H1 (cell line): ENCODE results near the gene FKBP6. TPM values are rescaled to one million over a fixed set of nuclear protein-coding genes. Genes with fewer than 3 reads are reported as not detected.

Experiments
- CTCF ChIA-PET: fragments of 300-600 bp; sonication (Branson Sonifier 250); formaldehyde crosslinking; loops from one replicate; lab custom pipeline; 2021; ENCODE audit not compliant: partially characterized antibody; lab: Charles Lee
- POLR2A ChIA-PET: fragments of 300-600 bp; sonication (Branson Sonifier 250); formaldehyde crosslinking; loops from one replicate; lab custom pipeline; 2021; ENCODE audit warnings: inconsistent platforms; ENCODE audit not compliant: partially characterized antibody; lab: Charles Lee
- DNase-seq, 2 experiments: peaks; one replicate each; pipeline versions ENCODE4 v3.0.0 to v3.0.0-alpha.2; 2010 to 2022; ENCODE audit warnings: low spot score in 2 of 2, low read depth in 1 of 2, mixed read lengths in 1 of 2
- FAIRE-seq: peaks from 2 replicates; lab custom pipeline; 2011; peaks lifted over from hg19 to GRCh38; lab: Jason Lieb, UNC
- H2AFZ ChIP-seq: 2 replicates; pipeline ENCODE4 v1.8.1; 2012; ENCODE audit warnings: low read length, inconsistent platforms
- H2AK5ac ChIP-seq: 2 replicates; pipeline ENCODE4 v1.6.1; 2013; ENCODE audit warnings: low read depth, low read length
- H2BK120ac ChIP-seq: replicated peaks from 2 replicates; pipeline ENCODE3; 2013; ENCODE audit warnings: low read depth, low read length, inconsistent platforms
- H2BK12ac ChIP-seq: 2 replicates; pipeline ENCODE4 v1.6.1; 2013; ENCODE audit warnings: low read depth, low read length
- H2BK15ac ChIP-seq: 2 replicates; pipeline ENCODE4 v1.6.1; 2013; ENCODE audit warnings: low read length
- H2BK20ac ChIP-seq: 2 replicates; pipeline ENCODE4 v1.6.1; 2013; ENCODE audit warnings: low read length
- H2BK5ac ChIP-seq: 2 replicates; pipeline ENCODE4 v1.6.1; 2013; ENCODE audit warnings: low read depth, low read length
- H3K14ac ChIP-seq: 2 replicates; pipeline ENCODE4 v1.6.1; 2013; ENCODE audit warnings: inconsistent platforms; ENCODE audit not compliant: insufficient read length
- H3K18ac ChIP-seq: 2 replicates; pipeline ENCODE4 v1.6.1; 2013; ENCODE audit warnings: low read length; ENCODE audit errors: extremely low read depth
- H3K23ac ChIP-seq: 2 replicates; pipeline ENCODE4 v1.6.1; 2013; ENCODE audit warnings: inconsistent platforms; ENCODE audit not compliant: insufficient read length
- H3K23me2 ChIP-seq: 2 replicates; pipeline ENCODE4 v1.6.1; 2013; ENCODE audit warnings: low read depth, low read length
- H3K27ac ChIP-seq: 2 replicates; pipeline ENCODE4 v1.6.1; 2011; ENCODE audit warnings: low read depth, low read length, inconsistent platforms
- H3K27me3 ChIP-seq, 4 experiments: replicated peaks in 1 of 4; 1 replicate in 1 of 4; 2 replicates in 3 of 4; pipeline versions ENCODE4 v1.6.1 to v1.8.1; 2011 to 2013; ENCODE audit warnings: low read length in 3 of 4, mild to moderate bottlenecking in 3 of 4, inconsistent platforms in 2 of 4, mixed read lengths in 2 of 4, moderate library complexity in 1 of 4; ENCODE audit not compliant: control insufficient read depth in 3 of 4, insufficient read depth in 3 of 4; ENCODE audit errors: extremely low read depth in 1 of 4
- H3K36me3 ChIP-seq, 4 experiments: 2 replicates each; pipeline versions ENCODE4 v1.6.1 to v1.8.1; 2011 to 2013; ENCODE audit warnings: mild to moderate bottlenecking in 4 of 4, low read length in 3 of 4, moderate library complexity in 2 of 4, control low read depth in 1 of 4, inconsistent platforms in 1 of 4; ENCODE audit not compliant: insufficient read depth in 4 of 4, control insufficient read depth in 2 of 4
- H3K4ac ChIP-seq: replicated peaks from 2 replicates; pipeline ENCODE3; 2013; ENCODE audit warnings: low read length, low read depth, mixed read lengths, inconsistent platforms; ENCODE audit not compliant: insufficient read length
- H3K4me1 ChIP-seq, 4 experiments: replicated peaks in 1 of 4; 1 replicate in 1 of 4; 2 replicates in 3 of 4; pipeline versions ENCODE4 v1.6.1 to v1.8.1; 2011 to 2013; ENCODE audit warnings: low read length in 3 of 4, inconsistent platforms in 2 of 4, mixed read lengths in 1 of 4; ENCODE audit not compliant: insufficient read depth in 4 of 4, control insufficient read depth in 3 of 4
- H3K4me2 ChIP-seq, 2 experiments: 2 replicates each; pipeline versions ENCODE4 v1.6.1 to v1.8.1; 2011 to 2013; ENCODE audit warnings: low read depth in 2 of 2, low read length in 2 of 2, control low read depth in 1 of 2, inconsistent platforms in 1 of 2, mild to moderate bottlenecking in 1 of 2; ENCODE audit not compliant: insufficient read depth in 1 of 2
- H3K4me3 ChIP-seq, 4 experiments: fragments of 200-600, 300-600 bp in 1 of 4; sonication (generic), shearing (Covaris generic), sonication (Bioruptor Twin) in 1 of 4; 2 replicates each; pipeline versions ENCODE4 v1.5.1 to v1.8.1; 2011 to 2016; ENCODE audit warnings: low read length in 4 of 4, low read depth in 3 of 4, control low read depth in 2 of 4, inconsistent platforms in 2 of 4, mild to moderate bottlenecking in 2 of 4, mixed read lengths in 1 of 4, moderate library complexity in 1 of 4; ENCODE audit not compliant: insufficient read depth in 2 of 4; ENCODE audit errors: extremely low read depth in 1 of 4
- H3K56ac ChIP-seq: replicated peaks from 2 replicates; pipeline ENCODE3; 2013; ENCODE audit warnings: low read depth, mild to moderate bottlenecking, mixed read lengths, low read length, inconsistent platforms; ENCODE audit not compliant: insufficient read length
- H3K79me1 ChIP-seq: 2 replicates; pipeline ENCODE4 v1.6.1; 2013; ENCODE audit warnings: low read depth, low read length, control low read depth
- H3K79me2 ChIP-seq, 2 experiments: 2 replicates each; pipeline versions ENCODE4 v1.6.1 to v1.8.1; 2012 to 2013; ENCODE audit warnings: low read length in 2 of 2, mild to moderate bottlenecking in 2 of 2, inconsistent platforms in 1 of 2; ENCODE audit not compliant: insufficient read depth in 2 of 2, control insufficient read depth in 1 of 2
- H3K9ac ChIP-seq, 4 experiments: replicated peaks in 1 of 4; 1 replicate in 1 of 4; 2 replicates in 3 of 4; pipeline versions ENCODE4 v1.6.1 to v1.8.1; 2011 to 2013; ENCODE audit warnings: low read depth in 3 of 4, low read length in 3 of 4, control low read depth in 2 of 4, mild to moderate bottlenecking in 2 of 4, moderate library complexity in 2 of 4, inconsistent platforms in 1 of 4; ENCODE audit errors: extremely low read depth in 1 of 4
- H3K9me3 ChIP-seq, 2 experiments: 2 replicates each; pipeline versions ENCODE4 v1.6.1 to v1.8.1; 2012 to 2013; ENCODE audit warnings: mild to moderate bottlenecking in 2 of 2, moderate library complexity in 2 of 2, control low read depth in 1 of 2, inconsistent platforms in 1 of 2, low read depth in 1 of 2, low read length in 1 of 2, mixed read lengths in 1 of 2; ENCODE audit not compliant: insufficient read depth in 2 of 2
- H4K20me1 ChIP-seq, 2 experiments: replicated peaks in 1 of 2; 2 replicates each; pipeline versions ENCODE3 to v1.8.1; 2011 to 2013; ENCODE audit warnings: inconsistent platforms in 2 of 2, low read length in 2 of 2, mild to moderate bottlenecking in 1 of 2; ENCODE audit not compliant: insufficient read depth in 2 of 2, control insufficient read depth in 1 of 2
- H4K5ac ChIP-seq: 2 replicates; pipeline ENCODE4 v1.6.1; 2013; ENCODE audit warnings: low read length, low read depth, mixed read lengths, inconsistent platforms; ENCODE audit not compliant: insufficient read length
- H4K8ac ChIP-seq: 2 replicates; pipeline ENCODE4 v1.8.0; 2013; ENCODE audit warnings: mild to moderate bottlenecking, moderate library complexity, low read length, inconsistent platforms; ENCODE audit not compliant: insufficient read depth; ENCODE audit errors: extremely low read depth
- H4K91ac ChIP-seq: replicated peaks from 2 replicates; pipeline ENCODE3; 2013; ENCODE audit warnings: low read length, mixed read lengths, inconsistent platforms; ENCODE audit not compliant: insufficient read length
- BCL11A ChIP-seq, 2 experiments: IDR thresholded peaks; one replicate each; pipeline ENCODE4 v1.6.1; 2011; ENCODE audit warnings: low read depth in 2 of 2, low read length in 2 of 2, mild to moderate bottlenecking in 2 of 2
- CBX8 ChIP-seq: fragments of 300-800, 300-1000 bp; sonication (generic); IDR thresholded peaks from 2 replicates; pipeline ENCODE4 v1.7.1; 2016; ENCODE audit warnings: low read depth, low read length, borderline replicate concordance
- CEBPB ChIP-seq: IDR thresholded peaks from 2 replicates; pipeline ENCODE4 v1.6.1; 2012; ENCODE audit warnings: low read depth, low read length
- CTBP2 ChIP-seq: IDR thresholded peaks from 2 replicates; pipeline ENCODE4 v1.7.0; 2011; ENCODE audit warnings: borderline replicate concordance, mild to moderate bottlenecking, moderate library complexity, mixed read lengths, low read length; ENCODE audit not compliant: insufficient read depth, insufficient read length
- HDAC6 ChIP-seq: IDR thresholded peaks from one replicate; pipeline ENCODE4 v1.7.1; 2012; ENCODE audit warnings: low read depth, mild to moderate bottlenecking, inconsistent platforms, low read length, moderate library complexity
- MAFK ChIP-seq: IDR thresholded peaks from 2 replicates; pipeline ENCODE4 v1.6.1; 2012; ENCODE audit warnings: low read depth, mild to moderate bottlenecking, improper control_type of control experiment, low read length
- NANOG ChIP-seq: IDR thresholded peaks from 2 replicates; pipeline ENCODE4 v1.6.1; 2011; ENCODE audit warnings: low read length, low read depth, mild to moderate bottlenecking, inconsistent platforms; ENCODE audit not compliant: insufficient read depth, poor library complexity, severe bottlenecking
- POU5F1 ChIP-seq: IDR thresholded peaks from 2 replicates; pipeline ENCODE4 v1.6.1; 2011; ENCODE audit warnings: low read depth, mild to moderate bottlenecking, low read length, moderate library complexity
- SIRT6 ChIP-seq: IDR thresholded peaks from one replicate; pipeline ENCODE4 v1.7.1; 2012; ENCODE audit warnings: low read length, inconsistent platforms
- SIX5 ChIP-seq: IDR thresholded peaks from 2 replicates; pipeline ENCODE4 v1.6.1; 2011; ENCODE audit warnings: mild to moderate bottlenecking, low read depth, low read length
- SP1 ChIP-seq: IDR thresholded peaks from 2 replicates; pipeline ENCODE4 v1.6.1; 2011; ENCODE audit warnings: low read depth, low read length
- TAF7 ChIP-seq: optimal IDR thresholded peaks from 2 replicates; pipeline ENCODE3; 2011; ENCODE audit warnings: low read depth, mild to moderate bottlenecking, inconsistent platforms, low read length, moderate library complexity, borderline replicate concordance
- TBP ChIP-seq: IDR thresholded peaks from 2 replicates; pipeline ENCODE4 v1.6.1; 2011; ENCODE audit warnings: low read depth, low read length, improper control_type of control experiment
- TCF12 ChIP-seq: IDR thresholded peaks from 2 replicates; pipeline ENCODE4 v1.6.1; 2011; ENCODE audit warnings: low read depth, mild to moderate bottlenecking, low read length
- WGBS, 2 experiments: shearing (Covaris generic) in 1 of 2; methylation state at CpG; one replicate each; pipeline versions ENCODE4 v1.1.6 to v1.1.7; 2013 to 2015; ENCODE audit warnings: low lambda C conversion rate in 2 of 2, mixed read lengths in 2 of 2, inconsistent platforms in 1 of 2, low coverage in 1 of 2, missing lambda C conversion rate in 1 of 2; ENCODE audit not compliant: insufficient replicate concordance in 2 of 2, insufficient coverage in 1 of 2, insufficient read length in 1 of 2; ENCODE audit errors: extremely low coverage in 1 of 2, missing lambda C conversion rate in 1 of 2; 5-methylcytosine and 5-hydroxymethylcytosine counted together
- polyA plus RNA-seq, 7 experiments: library from polyadenylated mRNA; depleted of rRNA in 3 of 7; stranded (reverse) in 5 of 7; unstranded in 2 of 7; fragments of >200 nt in 5 of 7; fragments of 200-250 nt in 2 of 7; gene quantifications; 1 replicate in 5 of 7; 2 replicates in 1 of 7; 4 replicates in 1 of 7; pipeline versions ENCODE4 v1.2.1 to v1.2.3, GENCODE V29; 2011 to 2013; ENCODE audit warnings: missing spikeins in 2 of 7, mixed read lengths in 2 of 7
- total RNA-seq: library from RNA; stranded (reverse); fragmentation: NEBNext Ultra II Directional; extraction: Animal tissue kit (Norgen Biotek cat#: 25700); gene quantifications from 2 replicates; pipeline ENCODE4 v1.2.1, GENCODE V29; 2021

The FKBP6 gene
- total and polyA plus RNA-seq, 2 of the 8 experiments (the other 6 are each of a cell fraction or from before 2014, with no cell fraction given) = 0.14 to 0.19 TPM

- no peaks in the 10 kb centered on the region; a peak in 2 of 7 replicates for H3K27me3 ChIP-seq
- no peak overlapping the region for H2BK5ac ChIP-seq
- H3K36me3 ChIP-seq = no peaks in the 10 kb centered on the region
- H3K18ac ChIP-seq = no peak overlapping the region
- FAIRE-seq (no peak), DNase-seq (no peak)
- H3K23me2 ChIP-seq = no peaks in the 10 kb centered on the region
- ChIA-PET POLR2A (interaction anchor here (0.6 kb wide), 1 partner anchor 433 kb away, joined by 3 read pairs; no protein-coding TSS in a partner anchor), CTCF (interaction anchor here (0.7 to 0.8 kb wide), 2 partner anchors 37 to 68 kb away, joined by 4 read pairs; no protein-coding TSS in a partner anchor)
- H2BK120ac ChIP-seq = no peak overlapping the region
- H3K27ac ChIP-seq = no peak overlapping the region
- H2BK15ac ChIP-seq = no peak overlapping the region
- no peaks in the 10 kb centered on the region for H3K79me1 ChIP-seq
- H2AK5ac ChIP-seq = no peak overlapping the region
- no peak overlapping the region for H4K8ac ChIP-seq
- H2AFZ ChIP-seq = no peak overlapping the region
- H3K9ac ChIP-seq = no peak overlapping the region
- no peak overlapping the region for H4K91ac ChIP-seq
- H3K14ac ChIP-seq = no peak overlapping the region
- H3K4me1 ChIP-seq = no peaks in the 10 kb centered on the region
- no peaks in the 10 kb centered on the region for H4K20me1 ChIP-seq
- H3K4ac ChIP-seq = no peak overlapping the region
- no peak overlapping the region for H3K4me3 ChIP-seq
- no peak overlapping the region for H4K5ac ChIP-seq
- H3K79me2 ChIP-seq = no peaks in the 10 kb centered on the region
- no peak overlapping the region for H3K4me2 ChIP-seq
- no peak overlapping the region for H3K23ac ChIP-seq
- H2BK12ac ChIP-seq = no peak overlapping the region
- 79% methylated on average over 2 of the region's 2 CpGs; no CpG with 5 or more reads in 1 of the 2 experiments for whole genome bisulfite sequencing, 2 experiments
- TF ChIP-seq CEBPB (no peak), MAFK (no peak), SIX5 (no peak), CBX8 (no peak), TAF7 (no peak), POU5F1 (no peak), TBP (no peak), TCF12 (no peak), NANOG (no peak), SP1 (no peak), CTBP2 (no peak), HDAC6 (no peak), SIRT6 (no peak), BCL11A (IDR thresholded peaks at IDR 0.05; ENCODE audit: low read depth in 2 of 2, low read length in 2 of 2) (no peak)
- no peak overlapping the region for H3K56ac ChIP-seq
- peaks cover 3 to 10% of the 10 kb centered on the region in 2 experiments; a peak in 3 of 4 replicates for H3K9me3 ChIP-seq
- no peak overlapping the region for H2BK20ac ChIP-seq
These were observed 59.4 kb downstream of the FKBP6 start for GRCh38 chr7:73387221-73387828.
